Endothelial cell of umbilical vein (primary cell): ENCODE measurements around the gene TXLNA. TPM values are rescaled to one million over a fixed set of nuclear protein-coding genes. Genes with fewer than 3 reads are reported as not detected.
A peak's percentile ranks its signal among the peaks of the same experiment; 100 is the strongest.

ENCODE experiments used
- BruUV-seq: library from RNA; stranded (reverse); fragments of 400-500 nt; replicated peaks from 2 replicates; lab custom pipeline; 2021; lab: Mats Ljungman, UMichigan
- CTCF ChIA-PET: fragments of 300-600, 350-600 bp; sonication (Branson Sonifier 250); formaldehyde crosslinking; loops from one replicate; lab custom pipeline; 2021; ENCODE audit warnings: antibody characterized with exemption, inconsistent platforms; lab: Charles Lee
- POLR2A ChIA-PET: fragments of 300-600, 350-600 bp; sonication (Branson Sonifier 250); formaldehyde crosslinking; loops from one replicate; lab custom pipeline; 2021; ENCODE audit warnings: antibody characterized with exemption, inconsistent platforms; lab: Charles Lee
- DNase-seq: peaks from one replicate; pipeline ENCODE4 v3.0.0-alpha.2; 2011; ENCODE audit warnings: low read depth, low spot score
- FAIRE-seq: peaks from 2 replicates; lab custom pipeline; 2011; peaks lifted over from hg19 to GRCh38; lab: Jason Lieb, UNC
- H2AFZ ChIP-seq: 2 replicates; pipeline ENCODE4 v1.6.0; 2012; ENCODE audit warnings: low read depth, low read length, control low read depth, inconsistent platforms
- H3K27ac ChIP-seq: 2 replicates; pipeline ENCODE4 v1.5.1; 2011; ENCODE audit warnings: low read depth, mild to moderate bottlenecking, control low read depth, low read length, moderate library complexity; ENCODE audit not compliant: insufficient read depth
- H3K27me3 ChIP-seq, 2 experiments: 2 replicates each; pipeline versions ENCODE4 v1.6.0 to v1.6.1; 2011; ENCODE audit warnings: low read length in 2 of 2, mixed read lengths in 1 of 2; ENCODE audit not compliant: control insufficient read depth in 2 of 2, insufficient read depth in 2 of 2
- H3K36me3 ChIP-seq, 2 experiments: 2 replicates in 1 of 2; 3 replicates in 1 of 2; pipeline ENCODE4 v1.5.1; 2011; ENCODE audit warnings: low read length in 2 of 2, mild to moderate bottlenecking in 1 of 2, moderate library complexity in 1 of 2; ENCODE audit not compliant: control insufficient read depth in 2 of 2, insufficient read depth in 2 of 2; ENCODE audit errors: extremely low read depth in 1 of 2
- H3K4me1 ChIP-seq: 3 replicates; pipeline ENCODE4 v1.5.1; 2011; ENCODE audit warnings: mild to moderate bottlenecking, low read length; ENCODE audit not compliant: control insufficient read depth, insufficient read depth; ENCODE audit errors: extremely low read depth
- H3K4me2 ChIP-seq: 2 replicates; pipeline ENCODE4 v1.6.1; 2011; ENCODE audit warnings: low read length, control low read depth, mixed read lengths; ENCODE audit not compliant: insufficient read depth
- H3K4me3 ChIP-seq, 3 experiments: fragments of 200-600 bp in 1 of 3; sonication (generic), shearing (Covaris generic) in 1 of 3; replicated peaks in 1 of 3; 2 replicates each; pipeline ENCODE4 v1.5.1; 2011 to 2016; ENCODE audit warnings: control low read depth in 3 of 3, low read length in 3 of 3, mild to moderate bottlenecking in 2 of 3, inconsistent platforms in 1 of 3, low read depth in 1 of 3, moderate library complexity in 1 of 3; ENCODE audit not compliant: insufficient read depth in 1 of 3
- H3K79me2 ChIP-seq: 2 replicates; pipeline ENCODE4 v1.6.0; 2012; ENCODE audit warnings: low read length, inconsistent platforms; ENCODE audit not compliant: control insufficient read depth, insufficient read depth
- H3K9ac ChIP-seq: replicated peaks from 2 replicates; pipeline ENCODE3; 2011; ENCODE audit warnings: low read length, control low read depth; ENCODE audit not compliant: insufficient read depth; ENCODE audit errors: extremely low read depth
- H3K9me1 ChIP-seq: replicated peaks from 3 replicates; pipeline ENCODE4 v1.6.0; 2011; ENCODE audit warnings: mild to moderate bottlenecking, low read length; ENCODE audit not compliant: control insufficient read depth, insufficient read depth; ENCODE audit errors: extremely low read depth
- H3K9me3 ChIP-seq: replicated peaks from 2 replicates; pipeline ENCODE4 v1.5.1; 2012; ENCODE audit warnings: low read length, inconsistent platforms; ENCODE audit not compliant: control insufficient read depth, insufficient read depth
- H4K20me1 ChIP-seq: replicated peaks from 2 replicates; pipeline ENCODE3; 2011; ENCODE audit warnings: mild to moderate bottlenecking, low read length; ENCODE audit not compliant: control insufficient read depth, insufficient read depth; ENCODE audit errors: extremely low read depth
- EZH2 ChIP-seq: IDR thresholded peaks from 2 replicates; pipeline ENCODE4 v1.6.1; 2012; ENCODE audit warnings: borderline replicate concordance, low read depth, mild to moderate bottlenecking, moderate library complexity, low read length, inconsistent platforms; ENCODE audit not compliant: severe bottlenecking
- GATA2 ChIP-seq: IDR thresholded peaks from 2 replicates; pipeline ENCODE4 v1.7.0; 2011; ENCODE audit warnings: low read depth, mild to moderate bottlenecking, moderate library complexity, mixed read lengths, low read length; ENCODE audit not compliant: insufficient read length, insufficient read depth
- JUN ChIP-seq: IDR thresholded peaks from 2 replicates; pipeline ENCODE4 v1.6.1; 2011; ENCODE audit warnings: borderline replicate concordance, low read depth; ENCODE audit not compliant: insufficient read length, insufficient read depth
- POLR2A ChIP-seq: IDR thresholded peaks from 2 replicates; pipeline ENCODE4 v1.6.1; 2012; ENCODE audit warnings: low read depth, mild to moderate bottlenecking, control low read depth, low read length
- POLR2AphosphoS5 ChIP-seq: IDR thresholded peaks from 2 replicates; pipeline ENCODE4 v1.6.1; 2012; ENCODE audit warnings: low read depth, mild to moderate bottlenecking, control low read depth, low read length, moderate library complexity; ENCODE audit not compliant: insufficient read depth
- dilution Hi-C: fragments of 300-500 bp; cut with MboI; formaldehyde crosslinking; loops from one replicate; pipeline ENCODE4 v1.15.0; 2019; ENCODE audit warnings: low sequenced_read_pairs; ENCODE audit not compliant: extremely low pct_ligation_motif_present
- intact Hi-C: fragments of 100-400 bp; cut with micrococcal nuclease; formaldehyde crosslinking; loops from one replicate; pipeline ENCODE4 v1.10.0; 2022
- polyA plus RNA-seq, 4 experiments: library from polyadenylated mRNA; depleted of rRNA in 3 of 4; stranded (reverse) in 3 of 4; unstranded in 1 of 4; fragments of >200 nt; gene quantifications; 2 replicates each; pipeline versions ENCODE4 v1.2.1 to v1.2.3, GENCODE V29; 2011 to 2012; ENCODE audit warnings: missing spikeins in 1 of 4
- total RNA-seq: library from RNA; stranded (reverse); gene quantifications from 2 replicates; pipeline ENCODE4 v1.2.3, GENCODE V29; 2021
- TF ChIP-seq, protein P1 (sequence below): IDR thresholded peaks from 2 replicates; pipeline ENCODE4 v1.6.1; 2011; ENCODE audit not compliant: insufficient read depth, insufficient read length
- TF ChIP-seq, protein P2 (sequence below), 2 donors: IDR thresholded peaks; 1 replicate in 1 of 2; 2 replicates in 1 of 2; pipeline ENCODE4 v1.5.1; 2011; ENCODE audit warnings: low read length in 2 of 2, mild to moderate bottlenecking in 2 of 2, moderate library complexity in 2 of 2, control low read depth in 1 of 2, inconsistent platforms in 1 of 2, low read depth in 1 of 2; ENCODE audit not compliant: insufficient read depth in 1 of 2; ENCODE audit errors: extremely low read depth in 1 of 2

Gene TXLNA
- total and polyA plus RNA-seq, 2 donors (not counting 3 experiments of a cell fraction or from before 2014, with no cell fraction given) = 41.8 to 69.4 TPM

DNA sequence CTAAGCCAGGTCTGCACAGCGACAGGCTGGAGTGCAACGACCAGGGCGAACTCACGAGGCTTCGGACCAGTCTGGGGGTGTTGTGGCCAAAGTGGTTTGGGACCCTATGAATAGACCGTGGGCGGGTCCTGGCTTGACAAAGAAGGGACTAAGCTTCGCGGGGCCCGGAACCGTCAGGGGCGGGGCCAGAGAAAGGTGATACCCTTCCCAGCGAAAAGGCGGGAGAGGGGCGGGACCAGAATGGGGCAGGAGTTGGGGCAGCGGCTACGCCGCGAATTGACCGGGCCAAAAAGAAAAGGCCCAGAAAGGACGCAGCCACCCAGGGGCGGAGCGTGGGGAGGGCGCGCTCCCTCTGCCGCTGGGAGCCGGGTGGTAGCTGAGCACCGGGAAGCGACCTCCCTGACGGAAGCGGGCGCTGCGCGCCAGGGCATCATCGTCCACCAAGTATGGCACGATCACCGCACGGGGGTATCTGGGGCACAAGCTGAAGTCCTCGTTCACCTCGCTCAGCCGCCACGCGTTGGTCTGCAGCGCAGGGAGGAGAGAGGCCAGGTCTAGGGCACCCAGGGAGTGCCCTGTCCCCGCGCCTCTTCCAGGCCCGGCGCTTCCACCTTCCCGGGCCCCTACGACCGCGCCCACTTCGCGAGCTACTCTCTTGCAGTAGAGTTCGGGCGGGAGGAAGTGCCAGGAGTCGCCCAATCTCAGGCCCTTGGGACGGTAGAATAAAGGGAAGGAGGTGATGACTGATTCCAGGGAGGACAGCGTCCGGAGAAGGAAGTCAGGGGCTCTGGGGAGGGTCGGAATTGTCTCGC, 60.9 kb downstream of the TXLNA start:
- peaks cover 32% of the 10 kb centered on the region for H3K4me1 ChIP-seq
- peak overlapping the region; percentile 70 for H3K27ac ChIP-seq
- intact Hi-C loops (loop anchor here (2.0 kb wide), 2 partner anchors 18 to 52 kb away; partner anchors contain the start of genes EIF3I, HDAC1 and TMEM234), dilution Hi-C loops (no loop called here)
- POLR2A ChIA-PET = interaction anchor here (1.2 to 3.2 kb wide), 6 partner anchors 10 to 101 kb away, joined by 3 to 25 read pairs (median 4); partner anchors contain the start of gene MARCKSL1
- H3K9me3 ChIP-seq = no peaks in the 10 kb centered on the region
- no peaks in the 10 kb centered on the region for H3K9me1 ChIP-seq
- DNase-seq (peak; percentile 35), FAIRE-seq (peak; percentile 73)
- TF ChIP-seq POLR2A = peak; percentile 58
- TF ChIP-seq, protein P1, sequence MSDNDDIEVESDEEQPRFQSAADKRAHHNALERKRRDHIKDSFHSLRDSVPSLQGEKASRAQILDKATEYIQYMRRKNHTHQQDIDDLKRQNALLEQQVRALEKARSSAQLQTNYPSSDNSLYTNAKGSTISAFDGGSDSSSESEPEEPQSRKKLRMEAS = no peak
- no peak for TF ChIP-seq JUN
- TF ChIP-seq POLR2AphosphoS5 = peak; percentile 19
- TF ChIP-seq, protein P2, sequence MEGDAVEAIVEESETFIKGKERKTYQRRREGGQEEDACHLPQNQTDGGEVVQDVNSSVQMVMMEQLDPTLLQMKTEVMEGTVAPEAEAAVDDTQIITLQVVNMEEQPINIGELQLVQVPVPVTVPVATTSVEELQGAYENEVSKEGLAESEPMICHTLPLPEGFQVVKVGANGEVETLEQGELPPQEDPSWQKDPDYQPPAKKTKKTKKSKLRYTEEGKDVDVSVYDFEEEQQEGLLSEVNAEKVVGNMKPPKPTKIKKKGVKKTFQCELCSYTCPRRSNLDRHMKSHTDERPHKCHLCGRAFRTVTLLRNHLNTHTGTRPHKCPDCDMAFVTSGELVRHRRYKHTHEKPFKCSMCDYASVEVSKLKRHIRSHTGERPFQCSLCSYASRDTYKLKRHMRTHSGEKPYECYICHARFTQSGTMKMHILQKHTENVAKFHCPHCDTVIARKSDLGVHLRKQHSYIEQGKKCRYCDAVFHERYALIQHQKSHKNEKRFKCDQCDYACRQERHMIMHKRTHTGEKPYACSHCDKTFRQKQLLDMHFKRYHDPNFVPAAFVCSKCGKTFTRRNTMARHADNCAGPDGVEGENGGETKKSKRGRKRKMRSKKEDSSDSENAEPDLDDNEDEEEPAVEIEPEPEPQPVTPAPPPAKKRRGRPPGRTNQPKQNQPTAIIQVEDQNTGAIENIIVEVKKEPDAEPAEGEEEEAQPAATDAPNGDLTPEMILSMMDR (IDR thresholded peaks at IDR 0.05; ENCODE audit: extremely low read depth in 1 of 2, insufficient read depth in 1 of 2, low read depth in 1 of 2, low read length in 2 of 2) = peak in 1 of 2 donors; percentile 36
- TF ChIP-seq GATA2 = no peak
- no peak for TF ChIP-seq EZH2
- peak overlapping the region; percentile 68 for H3K9ac ChIP-seq
- no peaks in the 10 kb centered on the region for H4K20me1 ChIP-seq
- no peaks in the 10 kb centered on the region for H3K36me3 ChIP-seq
- peak overlapping the region; percentile 50 to 81 (median 76) for H3K4me3 ChIP-seq
- H3K79me2 ChIP-seq = no peaks in the 10 kb centered on the region
- peak overlapping the region; percentile 88 for H3K4me2 ChIP-seq
- no TSS peak for BruUV-seq
- H2AFZ ChIP-seq = peak overlapping the region; percentile 95
- no peaks in the 10 kb centered on the region for H3K27me3 ChIP-seq
- CTCF ChIA-PET = interaction anchor here (0.6 to 8.4 kb wide), 20 partner anchors 9 to 112 kb away, joined by 3 to 73 read pairs (median 4); partner anchors contain the start of genes EIF3I, FAM167B, HDAC1 and LCK
